PC-9 (cell line): ENCODE results near the gene BRPF1. TPM values are rescaled to one million over a fixed set of nuclear protein-coding genes. Genes with fewer than 3 reads are reported as not detected.

Source experiments
- BruUV-seq: library from RNA; stranded (reverse); fragments of 400-500 nt; replicated peaks from 2 replicates; lab custom pipeline; 2021; lab: Mats Ljungman, UMichigan
- CTCF ChIA-PET: fragments of 300-600 bp; sonication (Branson Sonifier 250); formaldehyde crosslinking; loops from one replicate; lab custom pipeline; 2022; ENCODE audit warnings: antibody characterized with exemption; lab: Charles Lee
- POLR2A ChIA-PET: fragments of 300-600 bp; sonication (Branson Sonifier 250); formaldehyde crosslinking; loops from one replicate; lab custom pipeline; 2022; ENCODE audit warnings: antibody characterized with exemption; ENCODE audit not compliant: unreplicated experiment; lab: Charles Lee
- DNase-seq, 2 experiments: peaks; one replicate each; pipeline versions ENCODE4 v3.0.0 to v3.0.0-alpha.2; 2015 to 2022; ENCODE audit warnings: mixed read lengths in 1 of 2
- H2AFZ ChIP-seq: fragments of 200-600 bp; sonication (generic); 2 replicates; pipeline ENCODE4 v1.8.1; 2017; ENCODE audit warnings: antibody characterized with exemption
- H3F3A ChIP-seq: fragments of 200-600 bp; sonication (generic); 2 replicates; pipeline ENCODE4 v1.8.1; 2017; ENCODE audit warnings: antibody characterized with exemption, mild to moderate bottlenecking, low read depth; ENCODE audit not compliant: insufficient read depth
- H3K27ac ChIP-seq: fragments of 200-600 bp; sonication (generic); 2 replicates; pipeline ENCODE4 v1.6.1; 2016; ENCODE audit warnings: mixed run types
- H3K27me3 ChIP-seq: fragments of 200-600 bp; sonication (generic); 2 replicates; pipeline ENCODE4 v1.6.1; 2016; ENCODE audit warnings: low read depth, mixed run types; ENCODE audit not compliant: insufficient read depth
- H3K36me3 ChIP-seq: fragments of 200-600 bp; sonication (generic); 2 replicates; pipeline ENCODE4 v1.6.1; 2016; ENCODE audit warnings: low read depth, mixed run types
- H3K4me1 ChIP-seq: fragments of 200-600 bp; sonication (generic); replicated peaks from 2 replicates; pipeline ENCODE4 v1.6.1; 2016; ENCODE audit warnings: mixed run types; ENCODE audit not compliant: insufficient read depth
- H3K4me2 ChIP-seq: fragments of 200-600 bp; sonication (generic); 2 replicates; pipeline ENCODE4 v1.6.1; 2017; ENCODE audit warnings: mixed run types
- H3K4me3 ChIP-seq: fragments of 200-600 bp; sonication (generic); 2 replicates; pipeline ENCODE4 v1.6.1; 2016; ENCODE audit warnings: mixed run types
- H3K79me2 ChIP-seq: fragments of 200-600 bp; sonication (generic); 2 replicates; pipeline ENCODE4 v1.6.1; 2017; ENCODE audit warnings: low read depth, mixed run types
- H3K9me2 ChIP-seq: fragments of 200-600 bp; sonication (generic); 2 replicates; pipeline ENCODE4 v1.8.1; 2017; ENCODE audit warnings: mild to moderate bottlenecking; ENCODE audit not compliant: insufficient read depth
- H3K9me3 ChIP-seq: fragments of 200-600 bp; sonication (generic); 2 replicates; pipeline ENCODE4 v1.8.1; 2016; ENCODE audit warnings: low read depth; ENCODE audit not compliant: insufficient read depth
- H4K20me1 ChIP-seq: fragments of 200-600 bp; sonication (generic); 2 replicates; pipeline ENCODE4 v1.8.1; 2017; ENCODE audit not compliant: insufficient read depth
- CTCF ChIP-seq: fragments of 200-600 bp; sonication (generic); conservative IDR thresholded peaks from 2 replicates; pipeline ENCODE4 v1.6.1; 2017; ENCODE audit warnings: mixed run types, antibody characterized with exemption, mild to moderate bottlenecking, moderate library complexity
- EZH2 ChIP-seq: fragments of 200-600 bp; sonication (generic); IDR thresholded peaks from 2 replicates; pipeline ENCODE4 v1.8.0; 2017; ENCODE audit warnings: antibody characterized with exemption, low read depth
- intact Hi-C: fragments of 100-400 bp; cut with micrococcal nuclease; formaldehyde crosslinking; loops from one replicate; pipeline ENCODE4 v1.10.0; 2022; ENCODE audit not compliant: unreplicated experiment
- total RNA-seq: library from RNA; stranded (reverse); gene quantifications from 2 replicates; pipeline ENCODE4 v1.2.3, GENCODE V29; 2021

Gene BRPF1
- total RNA-seq, 1 experiment from 2014 or later: 15.9 TPM

GRCh38 chr3:9777694-9778021 lies 46.1 kb downstream of the BRPF1 start:
- Histone ChIP-seq H4K20me1 (no peaks in the 10 kb centered on the region; the same call in 1 of the 2 replicates), H3K27me3 (no peaks in the 10 kb centered on the region), H3K9me3 (no peaks in the 10 kb centered on the region), H3K27ac (no peak overlapping the region), H3K4me1 (no peaks in the 10 kb centered on the region), H3K36me3 (no peaks in the 10 kb centered on the region), H2AFZ (no peak overlapping the region), H3K4me2 (no peak overlapping the region), H3K4me3 (no peak overlapping the region), H3F3A (peaks cover 4% of the 10 kb centered on the region; the same call in 1 of the 2 replicates), H3K9me2 (no peaks in the 10 kb centered on the region), H3K79me2 (no peaks in the 10 kb centered on the region)
- DNase-seq: no peak
- ChIA-PET POLR2A (no interaction called here), CTCF (interaction anchor here (0.6 kb wide), 1 partner anchor 515 kb away, joined by 4 read pairs; no protein-coding TSS in a partner anchor)
- TF ChIP-seq CTCF (no peak), EZH2 (no peak)
- intact Hi-C loops: no loop called here
- BruUV-seq: no TSS peak

- ChIA-PET CTCF (no interaction called here), POLR2A (no interaction called here)
- H3K9me2 ChIP-seq: no peaks in the 10 kb centered on the region
- TF ChIP-seq EZH2 (no peak), CTCF (no peak)
- no peak overlapping the region for H3K27ac ChIP-seq
- no peak overlapping the region for H3K4me2 ChIP-seq
- H2AFZ ChIP-seq: no peak overlapping the region
- no peak overlapping the region for H3K4me3 ChIP-seq
- intact Hi-C loops: no loop called here
- BruUV-seq: no TSS peak
- H4K20me1 ChIP-seq: no peaks in the 10 kb centered on the region; the same call in 1 of the 2 replicates
- 0 out of 2 replicates have a peak, but pooled peaks cover 3% of the 10 kb centered on the region for H3F3A ChIP-seq
- H3K79me2 ChIP-seq: no peaks in the 10 kb centered on the region
- no peak for DNase-seq
- no peaks in the 10 kb centered on the region for H3K9me3 ChIP-seq
- no peaks in the 10 kb centered on the region for H3K27me3 ChIP-seq
- H3K36me3 ChIP-seq: no peaks in the 10 kb centered on the region
- H3K4me1 ChIP-seq: no peaks in the 10 kb centered on the region
These were observed 46.9 kb downstream of the BRPF1 start for GRCh38 chr3:9778143-9779074.

GRCh38 chr3:9779075-9779593 lies 47.6 kb downstream of the BRPF1 start:
- Histone ChIP-seq H3K79me2 (no peaks in the 10 kb centered on the region), H3K9me2 (no peaks in the 10 kb centered on the region), H2AFZ (no peak overlapping the region), H3K9me3 (no peaks in the 10 kb centered on the region), H3K4me3 (no peak overlapping the region), H3K27me3 (no peaks in the 10 kb centered on the region), H3K27ac (no peak overlapping the region), H4K20me1 (no peaks in the 10 kb centered on the region; the same call in 1 of the 2 replicates), H3F3A (0 out of 2 replicates have a peak, but pooled peaks cover 3% of the 10 kb centered on the region), H3K4me1 (no peaks in the 10 kb centered on the region), H3K36me3 (no peaks in the 10 kb centered on the region), H3K4me2 (no peak overlapping the region)
- ChIA-PET POLR2A (no interaction called here), CTCF (no interaction called here)
- no peak for TF ChIP-seq EZH2
- no peak for TF ChIP-seq CTCF
- no TSS peak for BruUV-seq
- intact Hi-C loops: no loop called here
- no peak for DNase-seq
